Mammary epithelial cell (primary cell): ENCODE measurements around the gene HIVEP3.

ENCODE experiments used
- CTCF ChIP-seq, 2 donors: IDR thresholded peaks in 1 of 2; conservative IDR thresholded peaks in 1 of 2; 2 replicates each; pipeline ENCODE4 v1.5.1; 2011 to 2012; ENCODE audit warnings: inconsistent platforms in 2 of 2, low read length in 2 of 2, mild to moderate bottlenecking in 2 of 2, control low read depth in 1 of 2, low read depth in 1 of 2; ENCODE audit not compliant: insufficient read depth in 1 of 2; ENCODE audit errors: extremely low read depth in 1 of 2
- EZH2 ChIP-seq: IDR thresholded peaks from 2 replicates; pipeline ENCODE4 v1.6.1; 2012; ENCODE audit warnings: low read length, inconsistent platforms, borderline replicate concordance

GRCh38 chr1:41740058-41740457 is 178.7 kb downstream of the HIVEP3 start:
- no peak for TF ChIP-seq CTCF (conservative IDR thresholded peaks at IDR 0.05 in 1 of 2, IDR thresholded peaks at IDR 0.05 in 1 of 2; ENCODE audit: extremely low read depth in 1 of 2, insufficient read depth in 1 of 2, low read depth in 1 of 2, low read length in 2 of 2)
- TF ChIP-seq EZH2, result no peak
